Measurements from ENCODE around the gene CTSW.

CTSW gene

DNA sequence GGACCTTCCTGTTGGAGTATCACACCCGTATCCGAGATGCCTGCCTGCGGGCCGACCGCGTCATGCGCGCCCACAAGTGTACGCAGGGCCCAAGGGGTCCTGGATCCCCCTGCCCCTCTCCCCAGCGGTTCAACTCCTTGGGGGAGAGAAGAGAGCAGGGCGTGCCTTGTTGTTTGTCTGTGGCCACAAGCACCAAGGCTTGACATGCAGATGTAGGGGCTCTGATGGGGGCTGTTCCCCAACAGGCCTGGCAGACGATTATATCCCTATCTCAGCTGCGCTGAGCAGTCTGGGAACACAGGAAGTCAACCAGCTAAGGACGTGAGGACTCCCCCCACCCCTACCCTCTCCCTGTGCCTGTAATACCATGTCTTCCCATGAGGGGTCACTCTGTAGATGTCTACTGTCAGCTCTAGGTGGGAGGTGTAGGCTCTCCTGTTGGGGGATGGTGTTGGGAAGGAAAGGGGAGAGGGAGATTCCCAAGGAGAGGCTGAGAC lies 28.5 kb upstream of the CTSW start:
- DNase-seq = no peak
- no peak overlapping the region for H3K4me3 ChIP-seq (ENCODE audit: low read depth, low read length)
- in situ Hi-C loops (cut with HindIII; ENCODE audit: low pct_ligation_motif_present, low sequenced_read_pairs) = no loop called here
- TF ChIP-seq CTCF (IDR thresholded peaks at IDR 0.05; ENCODE audit: low read depth, low read length, missing control alignments) = peak; percentile 74
- H3K27me3 ChIP-seq (replicated peaks) = no peaks in the 10 kb centered on the region
- H3K27ac ChIP-seq = no peak overlapping the region
- peaks cover 53% of the 10 kb centered on the region for H3K36me3 ChIP-seq (replicated peaks)

DNA sequence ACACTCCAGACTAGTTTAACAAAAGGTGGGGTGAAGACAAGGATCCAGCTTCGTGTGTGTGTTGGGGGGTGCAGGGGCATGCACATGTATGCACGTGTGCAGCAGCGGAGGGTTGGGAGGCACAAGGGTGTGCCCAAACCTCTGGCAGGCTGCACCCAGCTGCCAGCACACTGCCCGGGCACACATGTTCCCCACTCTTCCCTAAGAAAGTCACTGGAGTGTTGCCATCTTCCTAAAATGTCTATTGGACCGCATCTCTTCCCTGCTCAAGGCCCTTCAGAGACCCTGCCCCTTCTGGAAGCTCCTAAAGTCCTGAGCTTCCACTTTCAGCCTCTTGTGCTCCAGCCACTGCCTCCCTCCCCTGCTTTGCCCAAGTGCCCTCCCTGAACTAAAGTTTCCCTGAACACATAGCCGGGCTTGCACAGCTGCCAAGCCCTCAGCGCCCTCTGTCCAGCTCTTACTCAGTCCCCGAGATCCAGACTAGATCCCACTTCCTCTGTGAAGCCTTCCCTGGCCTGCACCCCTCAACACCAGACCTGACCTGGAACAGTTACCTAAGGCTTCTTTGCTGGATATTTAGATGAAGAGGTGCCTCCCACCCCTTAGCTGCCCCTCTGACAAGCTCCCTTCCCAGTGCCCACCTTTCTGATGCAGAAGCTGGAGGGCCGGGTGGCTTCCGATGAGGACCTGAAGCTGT lies 27.7 kb upstream of the CTSW start:
- Histone ChIP-seq H3K27me3 (replicated peaks) (no peaks in the 10 kb centered on the region), H3K4me3 (ENCODE audit: low read depth, low read length) (no peak overlapping the region), H3K36me3 (replicated peaks) (peaks cover 61% of the 10 kb centered on the region), H3K27ac (no peak overlapping the region)
- in situ Hi-C loops (cut with HindIII; ENCODE audit: low pct_ligation_motif_present, low sequenced_read_pairs) = no loop called here
- TF ChIP-seq CTCF (IDR thresholded peaks at IDR 0.05; ENCODE audit: low read depth, low read length, missing control alignments) = no peak
- no peak for DNase-seq

- Histone ChIP-seq H3K27me3 (replicated peaks) (no peaks in the 10 kb centered on the region), H3K27ac (no peak overlapping the region), H3K36me3 (replicated peaks) (peaks cover 66% of the 10 kb centered on the region), H3K4me3 (ENCODE audit: low read depth, low read length) (no peak overlapping the region)
- in situ Hi-C loops (cut with HindIII; ENCODE audit: low pct_ligation_motif_present, low sequenced_read_pairs) = no loop called here
- no peak for DNase-seq
- no peak for TF ChIP-seq CTCF (IDR thresholded peaks at IDR 0.05; ENCODE audit: low read depth, low read length, missing control alignments)
These were observed 27.0 kb upstream of the CTSW start for GRCh38 chr11:65852508-65853245.

DNA sequence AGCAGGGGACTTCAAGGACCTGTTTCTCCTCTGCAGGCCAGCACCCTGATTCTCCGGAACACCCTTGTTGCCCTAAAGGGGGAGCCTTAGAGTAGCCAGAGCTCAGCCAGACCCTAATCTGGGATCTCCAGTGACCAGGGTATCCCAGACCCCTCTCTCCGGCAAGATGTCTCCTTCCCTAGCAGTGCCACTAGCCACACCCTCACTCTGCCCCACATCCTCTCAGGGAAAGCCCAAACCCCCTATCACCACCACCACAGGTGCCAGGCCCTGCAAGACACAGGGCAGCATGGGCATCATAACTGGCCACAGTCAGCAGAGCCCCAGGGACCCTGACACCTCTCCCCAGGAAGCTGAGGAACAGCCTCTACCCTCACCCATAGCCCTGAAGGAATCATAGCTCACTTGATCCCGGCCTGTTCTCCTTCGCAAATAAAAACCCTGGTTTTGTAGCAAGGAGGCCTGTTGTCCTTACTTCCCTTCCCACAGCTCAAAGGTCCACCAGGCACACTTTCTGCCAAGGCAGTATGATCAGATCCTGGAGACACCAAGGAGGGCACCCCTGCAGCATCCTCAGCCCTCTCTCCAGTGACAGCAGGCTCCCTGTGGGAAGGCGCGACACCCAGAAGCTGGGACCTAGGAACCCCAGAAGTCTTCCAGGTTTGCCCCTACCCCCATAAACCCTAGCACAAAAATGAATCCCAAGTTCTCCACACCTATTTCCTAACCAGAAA lies 26.2 kb upstream of the CTSW start:
- H3K27ac ChIP-seq = no peak overlapping the region
- DNase-seq = no peak
- TF ChIP-seq CTCF (IDR thresholded peaks at IDR 0.05; ENCODE audit: low read depth, low read length, missing control alignments) = peak; percentile 2
- in situ Hi-C loops (cut with HindIII; ENCODE audit: low pct_ligation_motif_present, low sequenced_read_pairs) = no loop called here
- H3K4me3 ChIP-seq (ENCODE audit: low read depth, low read length) = no peak overlapping the region
- H3K36me3 ChIP-seq (replicated peaks) = peaks cover 66% of the 10 kb centered on the region
- no peaks in the 10 kb centered on the region for H3K27me3 ChIP-seq (replicated peaks)

DNA sequence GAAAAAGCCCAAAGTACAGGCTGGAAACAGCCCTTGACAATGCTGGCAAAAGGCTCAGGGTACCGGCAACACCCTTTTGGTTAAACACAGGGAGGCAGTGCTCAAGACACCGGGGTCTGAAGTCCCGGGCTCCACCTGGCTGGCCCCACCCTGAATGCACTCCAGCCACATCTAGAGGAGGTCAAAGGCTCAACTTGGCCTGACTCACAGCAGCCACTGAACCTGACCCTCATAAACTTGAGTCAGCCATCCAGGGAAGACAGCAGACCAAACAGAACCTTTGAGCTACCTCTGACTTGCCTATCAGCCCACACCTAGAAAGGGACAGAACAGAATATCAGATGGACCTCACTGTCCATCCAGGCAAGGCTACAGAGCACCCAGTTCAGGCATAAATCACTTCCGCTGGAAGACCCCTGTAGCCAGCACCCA lies 25.5 kb upstream of the CTSW start:
- TF ChIP-seq CTCF (IDR thresholded peaks at IDR 0.05; ENCODE audit: low read depth, low read length, missing control alignments) = no peak
- no peaks in the 10 kb centered on the region for H3K27me3 ChIP-seq (replicated peaks)
- peaks cover 66% of the 10 kb centered on the region for H3K36me3 ChIP-seq (replicated peaks)
- no peak for DNase-seq
- H3K4me3 ChIP-seq (ENCODE audit: low read depth, low read length) = no peak overlapping the region
- H3K27ac ChIP-seq = no peak overlapping the region
- in situ Hi-C loops (cut with HindIII; ENCODE audit: low pct_ligation_motif_present, low sequenced_read_pairs) = no loop called here
